Right lung (tissue), 5 donors: ENCODE measurements around the gene GRIK4. TPM values are rescaled to one million over a fixed set of nuclear protein-coding genes. Genes with fewer than 3 reads are reported as not detected.

Source experiments
- polyA plus RNA-seq, 5 donors: library from polyadenylated mRNA; unstranded; fragments of 120-200 nt; gene quantifications; one replicate each; pipeline versions ENCODE4 v1.2.1 to v1.2.3, GENCODE V29; 2013; ENCODE audit warnings: inconsistent platforms in 1 of 5, low replicate concordance in 1 of 5; ENCODE audit not compliant: insufficient read length in 5 of 5, insufficient read depth in 1 of 5

Gene GRIK4
- polyA plus RNA-seq, 5 donors = 6.3 to 10.2 (median 8.3) TPM

Other genes with a start within 250 kb of the GRIK4 start
- 10 to 100 TPM; 13.9 to 19.4 (median 17.3) TPM for gene TLCD5, start 186.4 kb upstream of the GRIK4 start, polyA plus RNA-seq
- gene ARHGEF12, start 175.3 kb upstream of the GRIK4 start, polyA plus RNA-seq = 10 to 100 TPM; 63.5 to 96.3 (median 92.7) TPM